NCI-H1436 treated with DMSO at 0.1 percent for 48 hours (cell line): ENCODE measurements around the gene CHMP6.
A peak's percentile ranks its signal among the peaks of the same experiment; 100 is the strongest.

Source experiments
- DNase-seq: peaks from one replicate; lab custom pipeline; 2025; lab: John Stamatoyannopoulos, UW

CHMP6 gene

DNA sequence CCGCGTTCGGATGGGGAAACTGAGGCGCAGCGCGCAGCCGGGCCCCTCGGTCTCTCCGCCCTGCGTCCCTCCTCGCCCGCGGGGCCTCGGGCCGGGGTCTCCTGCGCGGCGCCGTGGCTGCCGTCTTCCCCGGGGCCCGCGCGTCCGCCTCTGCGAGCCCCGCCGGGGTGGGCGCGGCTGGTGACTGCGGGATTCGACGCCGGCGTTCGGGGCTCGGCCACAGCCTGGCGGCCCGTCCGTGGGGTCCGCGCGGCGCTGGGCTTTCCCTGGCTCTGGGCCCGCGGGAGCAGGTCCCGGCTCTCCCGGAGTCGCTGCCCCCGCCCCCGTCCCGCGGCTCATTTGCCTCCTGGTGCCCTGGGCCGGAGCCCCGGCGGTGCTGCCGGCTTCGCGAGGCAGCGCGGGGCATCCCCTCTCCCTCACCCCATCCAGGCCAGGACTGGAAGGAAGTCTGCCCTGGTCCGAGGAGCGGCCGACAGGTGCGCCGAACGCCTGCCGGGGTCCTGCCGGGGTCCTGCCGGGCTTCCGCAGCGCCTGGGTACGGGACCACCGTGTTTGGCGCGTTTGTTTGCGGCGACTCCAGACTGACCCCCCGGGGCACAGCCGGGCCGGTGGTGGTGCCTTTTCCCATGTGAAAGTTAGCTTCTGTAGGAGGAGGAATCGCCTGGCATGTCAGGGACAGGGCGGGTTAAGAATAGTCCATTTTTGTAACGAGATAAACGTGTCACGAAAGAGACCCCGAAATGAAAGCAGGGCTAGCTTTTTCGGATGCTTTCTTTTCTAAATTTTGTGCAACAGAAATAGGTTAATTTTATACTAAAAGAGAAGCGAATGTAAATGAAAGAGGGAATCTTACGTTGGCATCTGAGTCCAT is 671 bp downstream of the CHMP6 start:
- no peak for DNase-seq

DNA sequence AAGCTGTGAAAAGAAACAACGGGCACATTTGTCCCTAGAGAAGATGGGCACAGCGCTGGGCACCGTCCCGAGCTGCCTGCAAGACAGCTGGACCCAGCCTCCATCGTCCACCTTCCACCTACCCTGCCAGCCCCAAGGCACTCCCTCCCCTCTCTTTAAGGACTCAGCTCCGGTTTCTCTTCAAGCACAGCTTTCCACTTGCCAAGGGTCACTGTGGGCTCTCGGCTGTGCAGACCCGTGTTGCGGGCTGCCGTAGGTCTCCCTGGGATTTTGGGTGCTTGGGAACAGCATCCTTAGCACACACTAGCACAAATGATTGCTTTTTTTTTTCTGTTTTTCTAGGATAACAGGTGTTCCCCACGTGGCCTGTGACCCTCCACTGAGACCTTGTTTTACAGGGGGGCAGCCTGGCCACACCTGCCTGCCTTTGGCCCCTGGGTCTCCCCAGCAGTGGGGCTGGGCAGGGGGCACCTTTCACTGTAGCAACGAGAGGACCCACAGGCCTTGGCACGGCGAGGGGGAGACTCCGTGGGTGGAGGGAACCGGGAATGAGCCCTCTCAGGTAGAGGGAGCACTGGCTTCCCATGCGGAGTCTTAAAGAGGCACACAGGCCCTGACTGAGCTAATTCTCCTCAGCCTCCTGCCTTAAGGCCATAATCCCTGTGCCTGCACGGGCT is 1.4 kb downstream of the CHMP6 start:
- DNase-seq: no peak

GRCh38 chr17:80995131-80995530 is 3.5 kb downstream of the CHMP6 start:
- no peak for DNase-seq

DNA sequence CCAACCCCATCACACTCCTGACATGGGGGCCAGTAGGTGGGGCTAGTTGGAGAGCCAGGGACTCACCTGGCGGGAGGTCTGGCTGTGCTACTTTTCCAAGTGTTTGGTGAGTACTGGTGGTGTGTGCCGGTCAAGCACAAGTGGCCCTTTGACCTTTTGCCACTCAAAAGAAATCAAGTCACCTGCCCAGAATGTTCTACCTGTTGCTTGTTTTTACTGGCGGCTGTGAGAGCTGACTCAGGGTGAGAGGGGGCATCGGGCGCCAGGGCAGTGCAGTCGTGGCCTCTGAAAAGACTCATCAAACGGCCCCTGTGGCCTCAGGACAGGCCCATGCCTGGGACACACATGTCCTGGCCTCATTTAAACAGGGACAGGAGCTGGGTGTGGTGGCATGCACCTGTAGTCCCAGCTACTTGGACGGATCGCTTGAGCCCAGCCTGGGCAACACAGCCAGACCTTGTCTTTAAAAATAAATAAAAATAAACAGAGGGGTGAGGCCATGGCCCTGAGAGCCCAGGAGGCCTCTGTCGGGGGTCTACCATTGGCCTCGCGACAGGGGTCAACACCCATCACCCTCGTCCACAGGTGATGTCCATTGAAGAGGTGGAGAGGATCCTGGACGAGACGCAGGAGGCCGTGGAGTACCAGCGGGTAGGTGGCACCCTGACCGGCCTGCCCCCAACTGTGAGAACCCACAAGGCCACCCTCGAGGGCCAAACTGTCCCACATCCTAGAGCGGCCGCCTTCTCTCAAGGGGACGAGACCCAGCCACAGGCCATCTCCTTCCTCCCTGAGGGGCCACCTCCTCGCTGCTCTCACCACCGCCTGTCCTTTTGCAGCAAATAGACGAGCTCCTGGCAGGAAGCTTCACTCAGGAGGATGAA is 5.0 kb downstream of the CHMP6 start:
- no peak for DNase-seq

GRCh38 chr17:80997424-80998117 is 5.9 kb downstream of the CHMP6 start:
- no peak for DNase-seq

DNA sequence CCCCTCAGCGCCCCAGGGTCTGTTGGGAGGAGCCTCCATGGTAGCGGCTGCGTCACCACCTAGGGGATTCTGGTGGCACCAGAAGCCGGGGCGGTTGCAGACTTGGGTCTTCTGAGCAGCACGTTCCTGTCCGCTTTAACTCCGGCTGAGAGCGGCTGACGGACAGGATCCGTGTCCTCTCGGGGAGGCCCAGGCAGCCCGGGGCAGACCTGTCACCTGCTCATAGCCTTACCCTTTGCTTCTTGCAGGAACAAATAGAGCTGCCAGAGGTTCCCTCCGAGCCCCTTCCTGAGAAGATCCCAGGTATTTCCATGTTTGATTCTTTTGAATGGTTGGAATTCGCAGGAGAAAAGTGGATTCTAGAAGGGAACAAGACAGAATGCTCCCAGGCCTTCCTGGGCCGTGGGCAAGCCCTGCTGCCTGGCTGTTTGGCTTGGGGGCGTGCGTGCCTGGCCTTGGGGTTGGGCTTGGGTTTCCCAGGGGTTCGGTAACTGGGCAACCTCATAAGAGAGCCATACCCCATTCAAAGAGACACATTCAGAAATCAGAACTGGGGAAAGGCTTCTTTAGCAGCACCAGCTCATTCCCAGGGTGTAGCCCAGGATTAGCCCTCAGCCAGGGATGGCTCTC is 6.6 kb downstream of the CHMP6 start:
- DNase-seq: no peak

GRCh38 chr17:80998748-80999535 is 7.3 kb downstream of the CHMP6 start:
- DNase-seq: no peak

DNA sequence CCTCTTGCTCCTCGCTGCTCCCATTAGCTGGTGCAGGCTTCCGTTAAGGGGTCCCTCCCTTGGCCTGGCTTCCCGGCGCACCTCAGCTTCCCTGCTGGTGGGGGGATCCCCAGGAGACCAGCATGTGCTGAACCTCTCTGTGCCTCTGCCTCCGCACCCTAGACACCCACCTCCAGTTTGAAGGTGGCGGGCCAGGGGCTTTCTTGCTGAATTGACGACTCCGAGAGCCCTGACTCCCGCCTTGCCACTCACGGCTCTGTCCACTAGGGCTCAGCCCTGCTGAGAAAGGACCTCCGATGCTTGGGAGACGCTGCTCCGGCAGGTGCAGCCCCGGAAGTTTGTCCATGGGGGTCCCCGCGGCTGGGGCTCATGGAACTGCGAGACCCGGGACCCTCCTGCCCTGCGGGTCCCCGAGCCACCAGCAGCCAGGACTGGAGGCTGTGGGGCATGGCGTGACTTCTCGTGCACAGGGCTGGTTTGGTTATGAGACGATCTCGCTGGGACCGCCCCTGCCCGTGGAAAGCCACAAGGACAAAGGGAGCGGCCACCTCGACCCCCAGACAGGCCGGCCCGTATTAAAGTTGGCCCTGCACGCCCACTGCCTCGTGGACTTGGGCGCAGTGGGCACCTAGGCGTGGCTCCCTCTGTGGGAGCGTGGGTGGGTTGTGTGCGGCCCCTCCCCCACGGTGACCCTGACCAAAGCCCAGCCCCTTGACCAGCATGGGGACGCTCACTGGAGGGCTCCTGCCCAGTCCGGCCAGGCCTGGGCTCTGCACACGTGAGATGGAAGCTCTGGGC is 8.1 kb downstream of the CHMP6 start:
- no peak for DNase-seq

- no peak for DNase-seq
Observed at GRCh38 chr17:81000334-81000630, 8.6 kb downstream of the CHMP6 start.

- DNase-seq: no peak
Observed at GRCh38 chr17:81000631-81001357, 9.2 kb downstream of the CHMP6 start.

GRCh38 chr17:81002013-81002384 is 10.4 kb downstream of the CHMP6 start:
- DNase-seq: no peak

GRCh38 chr17:81002409-81003361 is 11.0 kb downstream of the CHMP6 start:
- peak; percentile 58 for DNase-seq

DNA sequence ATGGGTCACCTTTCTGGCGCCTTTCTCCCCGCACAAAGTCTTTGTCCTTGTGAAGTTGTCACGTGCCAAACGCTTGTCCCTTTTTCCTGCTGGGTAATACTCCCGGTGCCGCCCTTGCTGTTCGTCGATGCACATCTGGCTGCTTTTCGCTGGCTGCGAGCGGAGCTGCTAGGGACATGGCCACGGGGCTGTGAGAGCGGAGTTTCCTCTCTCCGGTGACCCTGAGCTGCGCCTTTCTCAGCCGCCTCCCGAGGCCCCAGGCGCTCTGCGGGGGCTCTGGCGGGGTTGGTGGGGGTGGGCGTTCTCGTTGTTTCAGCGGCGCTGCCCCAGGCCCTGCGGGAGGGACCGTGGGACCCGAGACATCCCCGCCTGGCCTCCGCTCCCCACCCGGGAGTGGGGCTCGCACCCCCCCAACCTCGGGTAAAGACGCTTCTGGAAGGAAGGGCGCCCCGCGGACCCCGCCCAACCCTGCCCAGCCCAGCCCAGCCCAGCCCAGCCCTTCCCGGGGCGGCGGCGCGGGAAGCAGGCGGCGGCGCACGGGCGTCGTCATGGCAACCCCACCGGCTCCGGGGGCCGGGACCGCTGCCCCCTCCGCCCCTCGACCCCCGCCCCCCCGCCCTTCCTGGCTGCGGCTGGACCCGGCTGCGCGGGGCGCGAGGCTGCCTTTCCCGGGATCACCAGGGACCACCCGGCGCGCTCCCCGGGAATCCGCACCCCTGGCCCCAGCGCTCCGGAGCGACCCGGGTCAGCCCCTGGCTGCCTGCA is 12.3 kb downstream of the CHMP6 start:
- no peak for DNase-seq

- no peak for DNase-seq
Observed at GRCh38 chr17:81006891-81007290, 15.2 kb downstream of the CHMP6 start.

DNA sequence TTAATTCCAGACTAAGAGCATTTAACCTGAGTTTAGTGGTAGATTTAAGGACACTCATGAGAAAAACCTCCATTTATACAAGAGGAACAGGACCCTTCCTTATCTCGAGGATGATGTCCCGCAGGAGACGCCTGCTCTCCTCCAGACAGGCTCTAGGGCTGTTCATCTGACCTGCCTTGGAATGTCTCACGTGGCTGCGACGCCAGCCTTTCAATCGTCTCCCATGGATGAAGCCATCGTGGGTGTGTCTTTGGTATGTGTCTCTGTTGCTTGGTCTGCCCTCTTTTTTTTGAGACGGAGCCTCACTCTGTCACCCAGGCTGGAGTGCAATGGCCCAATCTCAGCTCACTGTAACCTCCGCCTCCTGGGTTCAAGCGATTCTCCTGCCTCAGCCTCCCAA is 16.5 kb downstream of the CHMP6 start:
- no peak for DNase-seq

GRCh38 chr17:81009136-81009535 is 17.5 kb downstream of the CHMP6 start:
- no peak for DNase-seq

DNA sequence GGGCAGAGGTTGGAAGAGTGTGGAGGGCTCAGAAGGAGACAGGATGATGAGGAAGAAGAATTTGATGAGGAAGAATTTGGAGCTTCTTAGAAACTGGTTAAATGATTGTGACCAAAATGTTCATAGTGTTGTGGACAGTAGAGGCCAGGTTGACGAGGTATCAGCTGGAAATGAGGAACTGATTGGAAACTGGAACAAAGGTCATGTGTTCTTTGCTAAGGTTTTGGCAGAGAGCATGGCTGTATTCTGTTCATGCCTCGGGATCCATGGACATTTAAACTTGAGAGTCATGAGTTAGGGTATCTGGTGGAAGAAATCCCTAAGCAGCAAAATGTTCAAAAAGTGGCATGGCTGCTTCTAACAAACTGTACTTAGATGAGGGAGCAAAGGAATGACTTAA is 19.3 kb downstream of the CHMP6 start:
- no peak for DNase-seq
